MM.1S (cell line): ENCODE data around the gene CARS2.

Experiments used
- DNase-seq: peaks from one replicate; pipeline ENCODE4 v3.0.0-alpha.2; 2015
- H2AFZ ChIP-seq: fragments of 300-600 bp; sonication (generic); 2 replicates; pipeline ENCODE4 v1.6.0; 2016; ENCODE audit warnings: antibody characterized with exemption, low read length
- H3F3A ChIP-seq: fragments of 300-600 bp; sonication (generic); 2 replicates; pipeline ENCODE4 v1.6.1; 2016; ENCODE audit warnings: mild to moderate bottlenecking, antibody characterized with exemption, low read length, moderate library complexity, mixed read lengths; ENCODE audit not compliant: insufficient read depth
- H3K27ac ChIP-seq: fragments of 300-600 bp; sonication (generic); 2 replicates; pipeline ENCODE4 v1.5.1; 2016; ENCODE audit warnings: mild to moderate bottlenecking, low read length
- H3K27me3 ChIP-seq: fragments of 300-600 bp; sonication (generic); replicated peaks from 2 replicates; pipeline ENCODE4 v1.6.0; 2016; ENCODE audit warnings: low read length; ENCODE audit not compliant: insufficient read depth
- H3K36me3 ChIP-seq: fragments of 300-600 bp; sonication (generic); replicated peaks from 2 replicates; pipeline ENCODE4 v1.6.1; 2016; ENCODE audit warnings: mild to moderate bottlenecking, low read length, mixed read lengths; ENCODE audit not compliant: insufficient read depth
- H3K4me1 ChIP-seq: fragments of 300-600 bp; sonication (generic); 2 replicates; pipeline ENCODE4 v1.6.1; 2016; ENCODE audit warnings: low read length, mixed read lengths
- H3K4me2 ChIP-seq: fragments of 300-600 bp; sonication (generic); 2 replicates; pipeline ENCODE4 v1.6.0; 2016; ENCODE audit warnings: low read depth, low read length
- H3K4me3 ChIP-seq: fragments of 300-600 bp; sonication (generic); 2 replicates; pipeline ENCODE4 v1.5.1; 2016; ENCODE audit warnings: low read length, mixed read lengths
- H3K79me2 ChIP-seq: fragments of 300-600 bp; sonication (generic); 2 replicates; pipeline ENCODE4 v1.6.1; 2016; ENCODE audit warnings: mixed run types, low read length, mixed read lengths
- H3K9ac ChIP-seq: fragments of 300-600 bp; sonication (generic); 2 replicates; pipeline ENCODE4 v1.6.1; 2016; ENCODE audit warnings: low read length, mixed read lengths
- H3K9me2 ChIP-seq: fragments of 300-600 bp; sonication (generic); replicated peaks from 2 replicates; pipeline ENCODE4 v1.6.1; 2016; ENCODE audit warnings: mild to moderate bottlenecking, low read length, mixed read lengths; ENCODE audit not compliant: insufficient read depth
- H3K9me3 ChIP-seq: fragments of 300-600 bp; sonication (generic); replicated peaks from 2 replicates; pipeline ENCODE4 v1.6.1; 2016; ENCODE audit warnings: mild to moderate bottlenecking, low read length, mixed read lengths; ENCODE audit not compliant: insufficient read depth
- H4K20me1 ChIP-seq: fragments of 300-600 bp; sonication (generic); 2 replicates; pipeline ENCODE4 v1.6.1; 2016; ENCODE audit warnings: mild to moderate bottlenecking, low read length, moderate library complexity, mixed read lengths; ENCODE audit not compliant: insufficient read depth
- EZH2 ChIP-seq: fragments of 300-600 bp; sonication (generic); optimal IDR thresholded peaks from 2 replicates; pipeline ENCODE3; 2017; ENCODE audit warnings: low read depth, mild to moderate bottlenecking, antibody characterized with exemption, low read length, mixed read lengths
- EZH2phosphoT487 ChIP-seq: fragments of 300-600 bp; sonication (generic); IDR thresholded peaks from 2 replicates; pipeline ENCODE4 v1.6.1; 2018; ENCODE audit warnings: antibody characterized with exemption, low read length
- TF ChIP-seq, protein P1 (sequence below): fragments of 300-600 bp; sonication (generic); IDR thresholded peaks from 2 replicates; pipeline ENCODE4 v1.5.1; 2016; ENCODE audit warnings: antibody characterized with exemption, low read length, mixed read lengths

CARS2 gene

DNA sequence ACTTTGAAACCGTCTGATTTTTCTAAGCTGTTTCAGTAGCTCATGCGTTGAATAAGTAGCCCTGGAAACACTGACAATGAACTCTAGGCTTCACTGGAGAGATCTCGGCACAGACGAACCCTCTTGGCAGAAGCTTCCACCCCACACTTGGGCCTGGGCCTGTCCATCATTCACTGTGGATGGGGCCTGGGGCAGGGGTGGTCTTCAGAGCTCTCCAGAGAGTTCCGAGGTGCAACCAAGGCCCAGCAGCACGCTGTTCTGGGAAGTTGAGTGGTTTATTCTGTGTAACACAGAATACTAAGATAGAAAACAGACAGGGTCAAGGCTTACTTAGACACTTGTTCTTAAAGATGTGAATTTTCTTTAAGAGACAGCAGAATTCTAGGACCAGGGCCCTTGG, 68.6 kb downstream of the CARS2 start:
- Histone ChIP-seq H3K4me3 (no peak overlapping the region), H3K9me3 (no peaks in the 10 kb centered on the region), H3F3A (no peaks in the 10 kb centered on the region), H3K9ac (no peak overlapping the region), H3K36me3 (no peaks in the 10 kb centered on the region), H3K79me2 (no peaks in the 10 kb centered on the region), H3K27me3 (no peaks in the 10 kb centered on the region), H4K20me1 (no peaks in the 10 kb centered on the region), H3K4me2 (no peak overlapping the region), H3K4me1 (no peaks in the 10 kb centered on the region), H3K27ac (no peak overlapping the region), H3K9me2 (no peaks in the 10 kb centered on the region), H2AFZ (no peak overlapping the region)
- DNase-seq: no peak
- TF ChIP-seq, protein P1, sequence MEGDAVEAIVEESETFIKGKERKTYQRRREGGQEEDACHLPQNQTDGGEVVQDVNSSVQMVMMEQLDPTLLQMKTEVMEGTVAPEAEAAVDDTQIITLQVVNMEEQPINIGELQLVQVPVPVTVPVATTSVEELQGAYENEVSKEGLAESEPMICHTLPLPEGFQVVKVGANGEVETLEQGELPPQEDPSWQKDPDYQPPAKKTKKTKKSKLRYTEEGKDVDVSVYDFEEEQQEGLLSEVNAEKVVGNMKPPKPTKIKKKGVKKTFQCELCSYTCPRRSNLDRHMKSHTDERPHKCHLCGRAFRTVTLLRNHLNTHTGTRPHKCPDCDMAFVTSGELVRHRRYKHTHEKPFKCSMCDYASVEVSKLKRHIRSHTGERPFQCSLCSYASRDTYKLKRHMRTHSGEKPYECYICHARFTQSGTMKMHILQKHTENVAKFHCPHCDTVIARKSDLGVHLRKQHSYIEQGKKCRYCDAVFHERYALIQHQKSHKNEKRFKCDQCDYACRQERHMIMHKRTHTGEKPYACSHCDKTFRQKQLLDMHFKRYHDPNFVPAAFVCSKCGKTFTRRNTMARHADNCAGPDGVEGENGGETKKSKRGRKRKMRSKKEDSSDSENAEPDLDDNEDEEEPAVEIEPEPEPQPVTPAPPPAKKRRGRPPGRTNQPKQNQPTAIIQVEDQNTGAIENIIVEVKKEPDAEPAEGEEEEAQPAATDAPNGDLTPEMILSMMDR: no peak

DNA sequence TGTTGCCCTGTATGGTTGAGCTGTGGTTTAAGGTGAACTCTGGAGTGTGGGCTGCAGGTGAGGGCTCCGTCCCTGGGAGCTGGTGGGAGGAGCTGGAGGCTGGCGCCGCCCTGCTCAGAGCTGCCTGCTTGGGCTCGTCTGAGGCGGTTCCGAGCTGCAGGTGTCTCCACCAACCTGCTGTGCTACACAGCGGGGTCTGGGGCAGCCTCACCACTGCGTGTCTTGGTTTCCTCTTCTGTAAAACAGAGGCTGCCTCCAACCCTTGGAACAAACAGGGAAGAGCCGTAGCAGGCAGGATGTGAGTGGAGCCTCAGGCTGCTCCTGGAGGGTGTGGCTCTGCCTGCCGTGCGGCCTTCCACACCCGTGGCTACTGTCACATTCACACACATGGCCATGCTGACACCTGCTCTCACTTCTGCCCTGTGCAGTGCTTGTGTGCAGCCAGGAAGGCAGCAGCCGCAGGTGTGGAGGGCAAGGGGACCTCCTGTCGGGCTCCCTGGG, 69.2 kb downstream of the CARS2 start:
- Histone ChIP-seq H3K27me3 (no peaks in the 10 kb centered on the region), H3K36me3 (no peaks in the 10 kb centered on the region), H3K4me2 (no peak overlapping the region), H3K9me2 (no peaks in the 10 kb centered on the region), H3K9ac (no peak overlapping the region), H2AFZ (no peak overlapping the region), H3K79me2 (no peaks in the 10 kb centered on the region), H3K4me1 (no peaks in the 10 kb centered on the region), H4K20me1 (no peaks in the 10 kb centered on the region), H3F3A (no peaks in the 10 kb centered on the region), H3K27ac (no peak overlapping the region), H3K4me3 (no peak overlapping the region), H3K9me3 (no peaks in the 10 kb centered on the region)
- DNase-seq: no peak
- TF ChIP-seq EZH2phosphoT487: no peak
- TF ChIP-seq EZH2: no peak
- TF ChIP-seq, protein P1: no peak

DNA sequence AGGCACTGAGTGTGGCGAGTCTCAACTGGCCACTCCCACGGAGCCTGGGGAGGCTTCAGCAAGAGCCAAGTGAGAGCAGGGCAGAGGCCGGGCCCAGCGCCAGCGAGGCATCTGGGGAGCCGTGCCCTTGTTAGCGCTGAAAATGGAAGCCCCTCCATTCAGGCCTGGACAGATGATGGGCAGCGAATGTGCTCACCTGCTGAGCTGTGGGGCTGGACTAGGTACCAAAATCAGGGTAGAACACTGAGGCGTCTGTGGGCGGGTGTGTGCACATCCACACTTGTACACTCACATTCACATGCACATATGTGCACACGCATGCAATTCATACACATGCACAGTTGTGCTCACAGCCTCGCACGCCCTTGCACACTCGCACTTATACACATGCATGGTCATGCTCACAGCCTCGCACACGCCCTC, 69.9 kb downstream of the CARS2 start:
- H3K4me1 ChIP-seq: no peaks in the 10 kb centered on the region
- H3K9me2 ChIP-seq: no peaks in the 10 kb centered on the region
- no peaks in the 10 kb centered on the region for H3K27me3 ChIP-seq
- no peaks in the 10 kb centered on the region for H4K20me1 ChIP-seq
- no peaks in the 10 kb centered on the region for H3F3A ChIP-seq
- no peaks in the 10 kb centered on the region for H3K36me3 ChIP-seq
- no peak for TF ChIP-seq EZH2
- TF ChIP-seq EZH2phosphoT487: no peak
- TF ChIP-seq, protein P1: no peak
- H3K9me3 ChIP-seq: no peaks in the 10 kb centered on the region
- H3K9ac ChIP-seq: no peak overlapping the region
- H3K27ac ChIP-seq: no peak overlapping the region
- no peak overlapping the region for H2AFZ ChIP-seq
- no peak for DNase-seq
- H3K79me2 ChIP-seq: peaks cover 5% of the 10 kb centered on the region; the same call in 1 of the 2 replicates
- no peak overlapping the region for H3K4me2 ChIP-seq
- H3K4me3 ChIP-seq: no peak overlapping the region
